Activated T-cell treated with anti-CD3 and anti-CD28 coated beads for 24 hours (primary cell): Measurements from ENCODE around the gene GALNT2.

ENCODE experiments used
- DNase-seq: peaks from one replicate; pipeline ENCODE4 v3.0.0-alpha.2; 2020; ENCODE audit warnings: low read depth

GALNT2 gene

GRCh38 chr1:230050973-230051735, 15.9 kb upstream of the GALNT2 start:
- no peak for DNase-seq

DNA sequence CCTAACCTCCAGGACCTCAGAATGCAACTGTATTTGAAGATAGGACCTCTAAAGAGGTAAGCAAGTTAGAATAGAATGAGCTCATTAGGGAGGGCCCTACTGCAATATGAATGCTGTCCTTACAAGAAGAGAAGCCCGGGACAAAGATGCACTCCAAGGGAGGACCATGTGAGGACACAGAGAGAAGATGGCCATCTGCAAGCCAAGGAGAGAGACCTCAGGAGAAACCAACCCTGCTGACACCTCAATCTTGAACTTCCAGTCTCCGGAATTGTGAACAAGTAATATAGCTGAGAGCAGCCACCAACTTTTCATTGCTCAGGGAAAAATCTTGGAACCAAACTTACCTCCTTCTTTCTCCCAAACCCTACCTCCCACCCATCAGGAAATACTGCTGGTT, 15.0 kb upstream of the GALNT2 start:
- DNase-seq: no peak

GRCh38 chr1:230052665-230053064, 14.4 kb upstream of the GALNT2 start:
- no peak for DNase-seq

DNA sequence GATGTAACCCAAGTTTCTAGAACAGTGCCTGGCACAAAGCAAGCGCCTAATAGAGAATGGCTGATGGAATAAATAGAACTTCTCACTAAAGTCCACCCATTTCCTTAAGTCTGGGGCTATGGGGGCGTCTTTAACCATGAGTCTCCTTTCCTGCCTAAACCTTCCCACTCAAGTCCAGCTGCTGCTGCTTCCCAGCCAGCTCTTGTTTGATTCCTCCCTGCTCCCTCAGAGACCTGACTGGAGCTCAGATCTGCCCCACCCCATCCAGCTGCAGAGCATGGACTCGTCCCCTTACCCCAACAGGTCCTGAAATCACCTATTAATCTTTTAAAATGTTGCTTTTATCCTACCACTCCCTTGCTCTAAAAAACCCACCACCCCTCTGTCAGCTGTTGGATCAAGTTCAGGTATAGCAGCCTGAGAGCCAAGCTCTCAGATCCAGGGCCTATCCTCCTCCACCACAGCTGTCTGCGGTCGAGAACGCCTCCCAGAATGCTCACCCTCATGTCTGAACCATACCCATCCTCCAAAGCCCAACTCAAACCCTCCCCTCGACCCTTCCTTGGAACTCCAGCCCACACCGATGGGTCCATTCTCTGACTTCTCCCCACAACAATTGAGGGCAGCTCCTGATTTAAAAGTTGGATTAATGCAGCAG, 12.8 kb upstream of the GALNT2 start:
- DNase-seq: no peak

DNA sequence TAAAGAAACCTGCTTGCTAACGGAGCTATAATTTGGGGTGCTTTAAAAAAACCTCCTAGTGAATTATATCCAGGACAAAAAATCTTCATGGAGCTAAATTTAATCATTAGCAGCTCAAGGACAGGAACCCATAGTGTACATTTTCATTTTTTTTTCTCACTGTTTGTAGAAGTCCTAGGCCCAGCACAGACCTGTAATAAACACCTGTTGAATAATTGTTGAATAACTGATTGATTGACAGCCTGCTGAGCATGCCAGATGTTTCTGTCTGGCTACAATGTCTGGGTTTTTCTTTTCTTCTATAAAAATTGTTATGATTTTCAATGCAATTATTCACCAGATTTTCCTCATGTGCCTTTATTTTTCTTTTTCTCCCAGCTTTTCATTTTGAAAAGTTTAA, 10.9 kb upstream of the GALNT2 start:
- no peak for DNase-seq

- DNase-seq: no peak
These were observed 9.9 kb upstream of the GALNT2 start for GRCh38 chr1:230057100-230057499.

DNA sequence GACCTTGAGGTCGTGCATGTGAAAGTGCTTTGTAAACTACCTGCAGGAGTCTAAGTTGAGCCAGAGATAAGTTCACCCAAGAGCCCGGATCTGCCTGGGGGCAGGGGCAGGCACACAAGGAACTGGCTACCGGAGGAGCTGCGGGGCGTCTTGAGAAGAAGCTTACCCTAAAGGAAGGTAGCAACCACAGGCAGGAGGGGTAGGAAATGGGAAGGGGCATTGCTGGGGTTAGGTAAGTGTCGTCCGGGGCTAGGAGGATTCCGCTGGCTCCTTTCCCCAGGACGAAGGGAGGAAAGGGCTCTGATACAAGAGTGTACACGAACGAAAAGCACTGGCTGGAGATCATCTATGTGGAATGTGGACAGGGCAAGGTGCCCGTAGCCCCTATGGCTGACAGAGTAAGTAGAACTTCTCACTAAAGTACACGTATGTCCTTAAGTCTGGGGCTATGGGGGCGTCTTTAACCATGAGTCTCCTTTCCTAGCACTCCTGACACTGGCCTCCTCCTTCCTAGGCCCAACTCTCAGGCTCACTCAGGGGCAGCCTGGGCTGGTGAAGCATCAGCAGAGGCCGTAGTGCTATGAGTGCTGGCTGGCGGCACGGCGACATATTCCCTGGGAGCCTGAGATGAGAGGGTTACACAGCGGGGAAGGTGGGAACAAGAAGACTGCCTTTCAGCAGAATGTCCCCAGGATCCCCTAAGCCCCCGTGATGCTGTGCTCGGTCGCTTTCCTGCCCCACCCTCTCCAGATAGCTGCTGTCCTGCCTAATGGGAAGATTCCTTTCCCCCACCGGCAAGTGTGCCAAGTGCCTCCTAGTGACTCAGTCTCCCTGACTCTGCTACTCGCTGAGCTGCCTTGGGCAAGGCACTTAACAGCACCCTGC, 9.1 kb upstream of the GALNT2 start:
- no peak for DNase-seq

- DNase-seq: no peak
These were observed 8.4 kb upstream of the GALNT2 start for GRCh38 chr1:230058626-230059025.

DNA sequence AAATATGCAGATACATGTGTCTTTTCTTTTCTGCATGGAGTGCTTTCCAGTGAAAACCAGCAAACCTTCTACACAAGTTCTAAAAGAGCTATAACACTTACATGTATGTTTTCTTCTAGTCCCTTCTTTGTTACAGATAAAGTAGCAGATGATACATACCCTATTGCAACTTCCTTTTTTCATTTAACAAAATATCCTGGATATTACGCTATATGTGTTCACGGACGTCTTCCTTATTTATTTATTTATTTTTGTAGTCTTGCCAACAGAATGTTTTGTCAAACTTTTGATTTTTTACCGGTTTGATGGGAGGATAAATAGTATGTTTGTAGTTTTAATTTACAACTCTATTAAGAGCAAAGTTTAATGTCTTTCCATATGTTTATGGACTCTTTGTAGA, 5.2 kb upstream of the GALNT2 start:
- no peak for DNase-seq

DNA sequence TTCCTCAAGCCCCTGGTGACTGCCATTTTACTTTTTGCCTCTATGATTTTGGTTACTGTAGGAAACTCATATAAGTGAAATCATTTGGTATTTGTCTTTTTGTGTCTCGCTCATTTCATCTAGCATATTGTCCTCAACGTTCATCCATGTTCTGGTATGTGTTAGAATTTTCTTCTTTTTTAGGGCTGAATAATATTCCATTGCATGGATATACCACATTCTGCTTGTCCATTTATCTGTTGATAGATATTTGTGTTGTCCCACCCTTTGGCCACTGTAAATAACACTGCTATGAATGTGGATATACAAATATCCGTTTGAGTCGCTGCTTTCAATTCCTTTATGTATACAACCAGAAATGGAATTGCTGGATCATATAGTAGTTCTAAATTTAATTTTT, 4.5 kb upstream of the GALNT2 start:
- no peak for DNase-seq

DNA sequence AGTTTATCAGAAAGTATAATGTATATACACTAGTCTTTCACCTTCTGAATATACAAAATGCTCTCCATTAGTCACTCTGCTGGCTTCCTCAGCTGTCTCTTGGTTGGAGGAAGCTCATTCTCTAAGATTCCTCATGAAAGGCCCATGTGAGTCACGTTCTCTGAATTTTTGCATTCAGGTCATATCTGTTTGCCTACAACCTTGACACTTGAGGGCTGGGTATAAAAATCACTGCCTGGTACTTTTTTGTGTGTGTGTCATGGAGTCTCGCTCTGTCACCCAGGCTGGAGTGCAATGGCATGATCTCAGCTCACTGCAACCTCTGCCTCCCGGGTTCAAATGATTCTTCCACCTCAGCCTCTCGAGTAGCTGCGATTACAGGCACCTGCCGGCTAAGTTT, 2.8 kb upstream of the GALNT2 start:
- no peak for DNase-seq

- DNase-seq: no peak
These were observed 1.9 kb upstream of the GALNT2 start for GRCh38 chr1:230065161-230065560.

GRCh38 chr1:230065571-230065970, 1.5 kb upstream of the GALNT2 start:
- no peak for DNase-seq

- DNase-seq: no peak
These were observed 1.0 kb upstream of the GALNT2 start for GRCh38 chr1:230066031-230066430.

DNA sequence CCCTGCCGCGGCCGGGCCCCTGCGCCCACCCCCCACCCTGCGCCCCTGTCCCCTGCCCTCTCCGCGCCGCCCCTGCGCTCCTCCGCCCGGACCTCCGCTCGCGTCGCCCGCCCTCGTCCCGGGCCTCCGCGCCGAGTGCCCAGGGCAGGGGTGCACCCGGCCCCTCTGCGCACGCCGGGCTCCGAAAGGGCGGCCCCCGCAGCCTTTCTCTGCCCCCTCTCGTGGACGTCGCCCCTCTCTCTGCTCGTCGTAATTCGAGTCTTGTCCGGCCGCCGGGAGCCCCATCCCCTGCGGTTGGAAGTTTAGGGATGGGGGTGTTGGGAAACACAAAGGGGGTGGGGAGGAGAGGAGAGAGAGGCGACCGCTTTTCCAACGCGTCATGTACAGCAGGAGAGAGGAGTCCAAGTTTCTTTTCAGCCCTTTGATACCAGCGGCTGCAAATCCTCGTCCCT, 407 bp downstream of the GALNT2 start:
- DNase-seq: no peak

DNA sequence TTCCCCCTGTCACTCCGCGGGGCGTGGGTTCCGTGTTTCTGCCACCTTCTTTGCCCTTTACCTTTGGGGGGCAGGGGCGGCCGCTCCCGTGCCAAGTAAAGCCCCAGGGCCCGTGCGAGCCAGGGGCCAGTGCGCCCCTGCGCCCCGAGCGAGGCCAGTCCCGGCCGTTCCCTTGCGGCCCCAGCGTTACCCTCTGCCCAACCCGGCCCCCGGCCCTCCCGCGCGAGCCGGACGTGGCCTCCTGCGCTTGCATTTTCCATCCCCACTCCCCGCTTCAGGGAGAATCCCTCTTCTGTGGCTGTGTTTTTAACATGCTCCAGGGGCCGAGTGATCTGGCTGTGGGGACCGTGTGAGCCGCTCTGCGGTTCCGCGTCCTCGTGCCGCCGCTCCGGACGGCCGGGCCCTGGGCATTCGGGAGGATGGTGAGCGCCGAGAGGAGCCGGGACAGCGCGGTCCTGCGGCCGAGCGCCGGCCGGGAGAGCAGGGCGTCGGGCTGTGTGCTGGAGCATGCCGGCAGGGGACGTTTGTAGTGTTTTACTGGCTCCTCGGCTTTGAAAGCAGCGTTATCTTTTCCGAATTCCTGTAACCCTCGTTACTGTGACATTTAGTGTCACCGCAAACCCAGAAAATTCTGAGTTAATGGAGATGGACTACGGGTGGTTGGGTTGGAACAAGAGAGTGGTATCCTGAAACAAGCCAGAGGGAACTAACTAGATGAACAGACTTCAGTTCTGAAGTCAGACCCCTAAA, 1.0 kb downstream of the GALNT2 start:
- no peak for DNase-seq

DNA sequence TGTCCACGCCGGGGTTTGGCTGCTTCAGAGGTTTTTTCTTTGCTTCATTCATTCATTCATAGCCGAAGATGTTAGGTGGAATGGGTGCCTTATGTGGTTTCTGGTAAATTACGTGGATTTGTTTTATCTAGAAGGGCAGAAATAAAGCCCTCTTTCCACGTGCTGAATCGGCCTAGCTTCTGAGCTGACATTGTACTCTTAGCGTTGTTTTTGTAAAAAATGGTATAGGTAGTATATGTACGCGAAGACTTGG, 1.5 kb downstream of the GALNT2 start:
- no peak for DNase-seq

DNA sequence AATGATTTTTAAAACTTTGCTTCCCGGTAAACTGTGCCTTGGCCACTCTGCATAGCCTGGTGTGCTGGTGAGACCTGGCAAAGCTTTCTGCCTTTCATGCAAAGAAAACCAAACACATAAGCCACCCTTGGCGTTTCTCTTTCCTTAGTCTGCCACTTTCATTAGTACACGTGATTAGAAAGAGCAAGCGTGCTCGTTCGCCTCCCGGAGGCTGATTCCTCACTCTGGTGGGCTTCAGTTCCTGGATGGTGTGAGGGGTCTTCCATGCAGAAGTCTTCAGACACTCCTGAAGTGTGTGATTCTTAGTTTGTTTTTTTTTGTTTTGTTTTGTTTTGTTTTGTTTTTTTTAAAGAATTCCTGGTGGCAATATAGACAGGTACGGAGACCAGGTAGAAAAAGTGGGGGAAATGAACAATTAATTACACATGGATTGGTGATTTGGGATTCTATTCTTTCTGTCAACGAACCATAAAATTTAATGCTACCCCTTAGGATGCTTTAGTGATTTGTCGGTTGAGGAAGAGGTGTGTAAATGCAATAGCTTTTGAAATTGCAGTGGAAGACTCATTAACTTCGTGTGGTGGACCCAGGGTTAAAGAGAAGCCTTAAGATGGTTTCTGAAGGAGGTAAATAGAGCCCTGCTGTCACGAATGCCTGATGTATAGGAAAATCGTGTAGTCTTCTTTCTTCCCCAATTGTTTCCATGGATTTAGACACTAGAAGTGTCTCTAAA, 2.1 kb downstream of the GALNT2 start:
- no peak for DNase-seq

DNA sequence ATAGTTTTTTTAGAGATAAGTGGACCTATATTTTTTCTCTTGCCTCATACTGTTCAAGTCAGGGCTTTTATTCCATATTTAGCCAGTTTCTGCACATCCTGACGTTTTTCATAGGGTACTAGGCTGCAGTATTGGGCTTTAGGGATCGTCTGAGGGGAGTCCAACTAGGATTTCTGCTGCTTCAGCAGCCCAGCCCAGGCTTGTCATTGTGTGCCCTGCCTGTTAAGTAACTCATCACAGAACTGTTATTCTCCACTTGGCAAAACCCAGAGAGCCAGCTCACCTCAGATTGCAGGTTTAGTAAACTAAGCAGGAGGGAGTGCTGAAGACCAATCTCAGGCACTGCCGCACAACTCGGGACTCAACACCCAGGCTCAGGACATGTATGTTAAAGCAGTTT, 2.8 kb downstream of the GALNT2 start:
- no peak for DNase-seq

GRCh38 chr1:230070321-230071208, 3.5 kb downstream of the GALNT2 start:
- no peak for DNase-seq

GRCh38 chr1:230071316-230071715, 4.3 kb downstream of the GALNT2 start:
- DNase-seq: no peak
